CD4-positive, alpha-beta T cell (primary cell): ENCODE results near the gene CEP20. TPM values are rescaled to one million over a fixed set of nuclear protein-coding genes. Genes with fewer than 3 reads are reported as not detected.

ENCODE experiments used
- ATAC-seq: fragments of 200-7000 bp; cut with Tn5 transposase; one replicate; pipeline ENCODE4 v1.10.0; 2022; ENCODE audit warnings: mild to moderate bottlenecking; ENCODE audit not compliant: poor library complexity
- CTCF ChIA-PET: fragments of 350-600 bp; sonication (Branson Sonifier 250); formaldehyde crosslinking; loops from one replicate; lab custom pipeline; 2021; ENCODE audit warnings: antibody characterized with exemption, inconsistent platforms; lab: Charles Lee
- POLR2A ChIA-PET: fragments of 350-600 bp; sonication (Branson Sonifier 250); formaldehyde crosslinking; loops from one replicate; lab custom pipeline; 2021; ENCODE audit warnings: antibody characterized with exemption, inconsistent platforms; lab: Charles Lee
- DNase-seq, 14 experiments: peaks; one replicate each; pipeline ENCODE4 v3.0.0-alpha.2; 2013 to 2020; ENCODE audit warnings: mixed read lengths in 2 of 14
- H3K27ac ChIP-seq, 2 donors: one replicate each; pipeline versions ENCODE4 v1.5.1 to v1.7.0; 2013; ENCODE audit warnings: low read length in 2 of 2, low read depth in 1 of 2, mild to moderate bottlenecking in 1 of 2
- H3K27me3 ChIP-seq, 2 experiments: 1 replicate in 1 of 2; 2 replicates in 1 of 2; pipeline versions ENCODE4 v1.6.1 to v1.7.0; 2013; ENCODE audit warnings: low read length in 2 of 2, control low read depth in 1 of 2, mild to moderate bottlenecking in 1 of 2, moderate library complexity in 1 of 2; ENCODE audit not compliant: insufficient read depth in 2 of 2, control insufficient read depth in 1 of 2
- H3K36me3 ChIP-seq: one replicate; pipeline ENCODE4 v1.6.1; 2013; ENCODE audit warnings: low read length, control low read depth; ENCODE audit not compliant: insufficient read depth
- H3K4me1 ChIP-seq: one replicate; pipeline ENCODE4 v1.6.1; 2013; ENCODE audit warnings: low read length, control low read depth; ENCODE audit not compliant: insufficient read depth
- H3K4me3 ChIP-seq: one replicate; pipeline ENCODE4 v1.5.1; 2013; ENCODE audit warnings: mild to moderate bottlenecking, low read length, moderate library complexity
- H3K9me3 ChIP-seq, 2 experiments: 1 replicate in 1 of 2; 2 replicates in 1 of 2; pipeline versions ENCODE4 v1.6.1 to v1.7.0; 2013; ENCODE audit warnings: low read length in 2 of 2, mild to moderate bottlenecking in 2 of 2, control low read depth in 1 of 2, moderate library complexity in 1 of 2; ENCODE audit not compliant: control insufficient read depth in 1 of 2, insufficient read depth in 1 of 2
- H3K27ac Mint-ChIP-seq: one replicate; pipeline ENCODE4 v1.8.0; 2020; ENCODE audit warnings: mixed read lengths
- H3K27me3 Mint-ChIP-seq: one replicate; pipeline ENCODE4 v1.8.0; 2021; ENCODE audit warnings: mixed read lengths
- H3K36me3 Mint-ChIP-seq: one replicate; pipeline ENCODE4 v1.8.0; 2021; ENCODE audit warnings: low read depth, mixed read lengths
- H3K4me1 Mint-ChIP-seq: one replicate; pipeline ENCODE4 v1.8.0; 2021; ENCODE audit warnings: low read depth, mixed read lengths
- H3K4me3 Mint-ChIP-seq: one replicate; pipeline ENCODE4 v1.8.0; 2020; ENCODE audit warnings: mild to moderate bottlenecking, mixed read lengths
- H3K9me3 Mint-ChIP-seq: one replicate; pipeline ENCODE4 v1.8.0; 2020; ENCODE audit warnings: mixed read lengths
- intact Hi-C, 2 experiments: fragments of 100-400 bp; cut with DNase I in 1 of 2; cut with micrococcal nuclease in 1 of 2; formaldehyde crosslinking; loops; one replicate each; pipeline versions ENCODE4 v1.15.1 to v1.9.0; 2023 to 2025; cut with DNase I, micrococcal nuclease
- total RNA-seq, 174 experiments: library from RNA in 2 of 174; stranded (reverse) in 2 of 174; gene quantifications; one replicate each; pipeline ENCODE4 v1.2.3 and lab custom pipeline; 2021 to 2026
- TF ChIP-seq, protein P1 (sequence below): fragments of 200-600 bp; IDR thresholded peaks from one replicate; pipeline ENCODE4 v1.8.0; 2022; ENCODE audit warnings: antibody characterized with exemption, mild to moderate bottlenecking

Gene CEP20
- total RNA-seq, 2 experiments from 2014 or later, result 14.4 to 15.5 TPM

DNA sequence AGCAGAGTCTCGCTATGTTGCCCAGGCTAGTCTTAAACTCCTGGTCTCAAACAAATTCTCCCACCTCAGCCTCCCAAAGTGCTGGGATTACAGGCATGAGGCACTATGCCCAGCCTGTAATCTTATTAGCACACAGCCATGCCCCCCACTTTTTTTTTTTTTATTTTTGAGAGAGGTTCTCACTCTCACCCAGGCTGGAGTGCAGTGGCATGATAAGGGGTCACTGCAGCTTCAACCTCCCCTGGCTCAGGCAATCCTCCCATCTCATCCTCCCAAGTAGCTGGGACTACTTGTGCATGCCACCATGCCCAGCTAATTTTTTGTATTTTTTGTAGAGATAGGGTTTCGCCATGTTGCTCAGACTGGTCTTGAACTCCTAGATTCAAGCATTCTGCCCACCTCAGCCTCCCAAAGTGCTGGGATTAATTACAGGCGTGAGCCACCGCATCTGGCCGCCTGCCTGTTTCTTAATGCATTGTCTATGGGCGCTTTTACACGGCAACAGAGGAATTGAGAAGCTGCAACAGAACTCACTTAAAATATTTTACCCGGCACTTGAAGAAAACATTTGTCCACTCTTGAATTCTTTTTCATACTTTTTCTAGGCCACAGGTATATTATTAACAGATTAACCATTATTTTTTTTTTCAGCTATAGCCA is 8.8 kb upstream of the CEP20 start:
- Mint-ChIP-seq H3K4me1 (no peaks in the 10 kb centered on the region), H3K36me3 (no peaks in the 10 kb centered on the region), H3K9me3 (no peaks in the 10 kb centered on the region), H3K4me3 (no peak overlapping the region), H3K27ac (no peak overlapping the region), H3K27me3 (no peaks in the 10 kb centered on the region)
- DNase-seq (no peak), ATAC-seq (no peak)
- no peak overlapping the region for H3K27ac ChIP-seq
- no peaks in the 10 kb centered on the region for H3K36me3 ChIP-seq
- H3K4me1 ChIP-seq, result no peaks in the 10 kb centered on the region
- no peaks in the 10 kb centered on the region for H3K27me3 ChIP-seq
- H3K9me3 ChIP-seq, result no peaks in the 10 kb centered on the region
- POLR2A ChIA-PET, result no interaction called here
- intact Hi-C loops, result no loop called here
- TF ChIP-seq, protein P1, sequence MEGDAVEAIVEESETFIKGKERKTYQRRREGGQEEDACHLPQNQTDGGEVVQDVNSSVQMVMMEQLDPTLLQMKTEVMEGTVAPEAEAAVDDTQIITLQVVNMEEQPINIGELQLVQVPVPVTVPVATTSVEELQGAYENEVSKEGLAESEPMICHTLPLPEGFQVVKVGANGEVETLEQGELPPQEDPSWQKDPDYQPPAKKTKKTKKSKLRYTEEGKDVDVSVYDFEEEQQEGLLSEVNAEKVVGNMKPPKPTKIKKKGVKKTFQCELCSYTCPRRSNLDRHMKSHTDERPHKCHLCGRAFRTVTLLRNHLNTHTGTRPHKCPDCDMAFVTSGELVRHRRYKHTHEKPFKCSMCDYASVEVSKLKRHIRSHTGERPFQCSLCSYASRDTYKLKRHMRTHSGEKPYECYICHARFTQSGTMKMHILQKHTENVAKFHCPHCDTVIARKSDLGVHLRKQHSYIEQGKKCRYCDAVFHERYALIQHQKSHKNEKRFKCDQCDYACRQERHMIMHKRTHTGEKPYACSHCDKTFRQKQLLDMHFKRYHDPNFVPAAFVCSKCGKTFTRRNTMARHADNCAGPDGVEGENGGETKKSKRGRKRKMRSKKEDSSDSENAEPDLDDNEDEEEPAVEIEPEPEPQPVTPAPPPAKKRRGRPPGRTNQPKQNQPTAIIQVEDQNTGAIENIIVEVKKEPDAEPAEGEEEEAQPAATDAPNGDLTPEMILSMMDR, result no peak
- H3K4me3 ChIP-seq, result no peak overlapping the region
- CTCF ChIA-PET, result no interaction called here

DNA sequence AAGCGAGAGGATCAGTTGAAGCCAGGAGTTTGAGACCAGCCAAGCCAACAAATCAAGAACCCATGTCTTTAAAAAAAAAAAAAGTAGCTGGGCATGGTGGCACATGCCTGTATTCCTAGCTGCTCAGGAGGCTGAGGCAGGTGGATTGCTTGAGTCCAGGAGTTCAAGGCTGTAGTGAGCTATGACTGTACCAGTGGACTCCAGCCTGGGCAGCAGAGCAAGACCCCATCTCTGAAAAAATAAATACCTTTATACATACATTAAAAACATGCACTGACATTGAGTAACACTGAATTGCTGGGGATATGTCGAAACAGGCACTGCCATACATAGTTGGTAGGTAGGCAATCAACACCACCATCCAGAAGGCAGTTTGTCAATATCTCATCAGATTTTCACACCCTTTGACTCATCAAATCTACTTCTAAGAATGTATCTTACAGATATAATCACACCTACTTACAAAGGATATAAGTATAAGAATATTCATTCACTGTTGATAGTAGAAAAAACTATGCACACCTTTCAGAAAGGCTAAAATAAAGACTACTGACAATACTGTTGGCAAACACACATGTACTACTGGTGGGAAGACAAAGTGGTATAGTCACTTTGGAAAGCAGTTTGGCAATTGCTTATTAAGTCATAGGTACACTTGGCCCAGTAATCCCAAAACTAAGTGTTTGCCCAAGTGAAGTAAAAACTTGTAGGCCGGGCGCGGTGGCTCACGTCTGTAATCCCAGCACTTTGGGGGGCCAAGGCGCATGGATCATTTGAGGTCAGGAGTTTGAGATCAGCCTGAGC is 6.4 kb upstream of the CEP20 start:
- H3K9me3 ChIP-seq, result no peaks in the 10 kb centered on the region
- Mint-ChIP-seq H3K9me3 (no peaks in the 10 kb centered on the region), H3K36me3 (no peaks in the 10 kb centered on the region), H3K4me1 (no peaks in the 10 kb centered on the region), H3K27ac (no peak overlapping the region), H3K27me3 (no peaks in the 10 kb centered on the region), H3K4me3 (no peak overlapping the region)
- TF ChIP-seq, protein P1, result no peak
- no peak overlapping the region for H3K27ac ChIP-seq
- H3K4me3 ChIP-seq, result no peak overlapping the region
- POLR2A ChIA-PET, result no interaction called here
- no peaks in the 10 kb centered on the region for H3K27me3 ChIP-seq
- no peak for DNase-seq
- intact Hi-C loops, result no loop called here
- no peak for ATAC-seq
- no peaks in the 10 kb centered on the region for H3K4me1 ChIP-seq
- CTCF ChIA-PET, result no interaction called here
- H3K36me3 ChIP-seq, result no peaks in the 10 kb centered on the region

DNA sequence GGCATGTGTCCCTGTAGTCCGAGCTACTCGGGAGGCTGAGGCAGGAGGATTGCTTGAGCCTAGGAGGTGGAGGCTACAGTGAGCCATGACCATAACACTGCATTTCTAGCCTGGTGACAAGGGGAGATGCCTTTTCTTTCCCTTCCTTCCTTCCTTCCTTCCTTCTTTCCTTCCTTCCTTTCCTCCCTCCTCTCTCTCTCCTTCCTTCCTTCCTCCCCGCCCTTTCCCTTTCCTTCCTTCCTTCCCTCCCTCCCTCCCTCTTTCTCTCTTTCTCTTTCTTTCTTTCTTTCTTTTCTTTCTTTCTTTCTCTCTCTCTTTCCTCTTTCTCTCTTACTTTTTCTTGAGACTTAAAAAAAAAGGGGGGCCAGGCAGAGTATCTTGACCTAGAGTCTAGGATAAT is 3.1 kb upstream of the CEP20 start:
- ATAC-seq (no peak), DNase-seq (no peak)
- Histone ChIP-seq H3K4me3 (no peak overlapping the region), H3K4me1 (peaks cover 22% of the 10 kb centered on the region), H3K27me3 (no peaks in the 10 kb centered on the region), H3K36me3 (no peaks in the 10 kb centered on the region), H3K27ac (no peak overlapping the region), H3K9me3 (no peaks in the 10 kb centered on the region)
- Mint-ChIP-seq H3K4me1 (peaks cover 19% of the 10 kb centered on the region), H3K4me3 (no peak overlapping the region), H3K27me3 (no peaks in the 10 kb centered on the region), H3K9me3 (no peaks in the 10 kb centered on the region), H3K36me3 (peaks cover 6% of the 10 kb centered on the region), H3K27ac (no peak overlapping the region)
- ChIA-PET POLR2A (no interaction called here), CTCF (no interaction called here)
- intact Hi-C loops, result no loop called here
- TF ChIP-seq, protein P1, result no peak
